Omental fat pad (tissue), 4 donors: ENCODE measurements around the gene RAPGEF5. TPM values are rescaled to one million over a fixed set of nuclear protein-coding genes. Genes with fewer than 3 reads are reported as not detected.

Source experiments
- ATAC-seq: fragments of 150-250 bp; one replicate; pipeline ENCODE4 v1.9.1; 2016; ENCODE audit warnings: mild to moderate bottlenecking, moderate library complexity; ENCODE audit not compliant: low FRiP score
- DNase-seq: peaks from one replicate; pipeline ENCODE4 v3.0.0-alpha.2; 2019; ENCODE audit warnings: low spot score
- CTCF ChIP-seq, 3 donors: fragments of 450-650 bp; IDR thresholded peaks; one replicate each; pipeline ENCODE4 v1.5.1; 2016 to 2017; ENCODE audit warnings: antibody characterized with exemption in 3 of 3, mild to moderate bottlenecking in 3 of 3, moderate library complexity in 2 of 3
- total RNA-seq, 4 donors: library from RNA; depleted of rRNA; stranded (reverse); fragments of >200 nt; gene quantifications; one replicate each; pipeline ENCODE4 v1.1.0, GENCODE V29; 2016

Gene RAPGEF5
- total RNA-seq, 4 donors from 2014 or later = 34.7 to 163 (median 73.0) TPM

- DNase-seq = no peak
- no peak for TF ChIP-seq CTCF (IDR thresholded peaks at IDR 0.05)
- no peak for ATAC-seq
Measured at GRCh38 chr7:22159341-22159740, 197.6 kb downstream of the RAPGEF5 start.

- no peak for TF ChIP-seq CTCF (IDR thresholded peaks at IDR 0.05)
- ATAC-seq = no peak
- DNase-seq = no peak
Measured at GRCh38 chr7:22157552-22157951, 199.4 kb downstream of the RAPGEF5 start.

GRCh38 chr7:22156205-22156604 is 200.7 kb downstream of the RAPGEF5 start:
- ATAC-seq (peak; percentile 66), DNase-seq (no peak)
- TF ChIP-seq CTCF (IDR thresholded peaks at IDR 0.05) = no peak

GRCh38 chr7:22154143-22154529 is 202.8 kb downstream of the RAPGEF5 start:
- no peak for ATAC-seq
- no peak for TF ChIP-seq CTCF (IDR thresholded peaks at IDR 0.05)
- no peak for DNase-seq

GRCh38 chr7:22153432-22154142 is 203.4 kb downstream of the RAPGEF5 start:
- DNase-seq = no peak

GRCh38 chr7:22152690-22153089 is 204.3 kb downstream of the RAPGEF5 start:
- no peak for ATAC-seq
- no peak for DNase-seq
- TF ChIP-seq CTCF (IDR thresholded peaks at IDR 0.05) = no peak

More at GRCh38 chr7:22153432-22154142, 203.4 kb downstream of the RAPGEF5 start:
- TF ChIP-seq CTCF (IDR thresholded peaks at IDR 0.05) = no peak
- no peak for ATAC-seq

- no peak for DNase-seq
- ATAC-seq = no peak
- no peak for TF ChIP-seq CTCF (IDR thresholded peaks at IDR 0.05)
Measured at GRCh38 chr7:22151901-22152300, 205.1 kb downstream of the RAPGEF5 start.
